ENCODE data around the gene UTP4. TPM values are rescaled to one million over a fixed set of nuclear protein-coding genes. Genes with fewer than 3 reads are reported as not detected.
A peak's percentile ranks its signal among the peaks of the same experiment; 100 is the strongest.

Gene UTP4
- total RNA-seq, 1 experiment from 2014 or later = 28.1 TPM

- Histone ChIP-seq H3K4me3 (no peak overlapping the region), H3K4me1 (replicated peaks) (no peaks in the 10 kb centered on the region), H3K27me3 (replicated peaks) (no peaks in the 10 kb centered on the region), H3K9me3 (replicated peaks) (no peaks in the 10 kb centered on the region), H3K27ac (no peak overlapping the region), H3K36me3 (peaks cover 1% of the 10 kb centered on the region)
- no peak for DNase-seq (ENCODE audit: low read depth in 1 of 2, low spot score in 2 of 2)
These were observed 77.3 kb downstream of the UTP4 start for GRCh38 chr16:69209735-69210134.

DNA sequence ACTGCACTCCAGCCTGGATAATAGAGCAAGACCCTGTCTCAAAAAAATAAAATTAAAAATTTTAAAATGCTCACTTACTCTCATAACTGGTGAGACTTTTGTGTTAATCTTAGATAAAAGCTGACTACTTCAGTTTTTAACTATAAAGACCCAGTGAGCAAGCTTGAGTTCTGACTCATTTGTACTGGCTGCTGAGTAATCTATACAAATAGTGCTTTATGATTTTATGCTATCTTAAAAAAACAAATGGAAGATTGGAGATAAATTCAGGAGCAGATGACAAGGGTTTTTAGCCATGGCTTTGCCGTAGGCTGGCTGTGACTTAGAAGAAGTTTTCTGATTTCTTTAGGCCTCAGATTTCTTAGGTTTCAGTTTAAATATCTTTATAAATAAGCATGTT lies 85.0 kb downstream of the UTP4 start:
- H3K27me3 ChIP-seq (replicated peaks) = no peaks in the 10 kb centered on the region
- no peak overlapping the region for H3K4me3 ChIP-seq
- no peak overlapping the region for H3K27ac ChIP-seq
- peaks cover 27% of the 10 kb centered on the region for H3K4me1 ChIP-seq (replicated peaks)
- H3K9me3 ChIP-seq (replicated peaks) = no peaks in the 10 kb centered on the region
- peak in 1 of 2 experiments; percentile 22 for DNase-seq (ENCODE audit: low read depth in 1 of 2, low spot score in 2 of 2)
- no peaks in the 10 kb centered on the region for H3K36me3 ChIP-seq

Other genes with a start within 250 kb of the UTP4 start
- 0.58 and 1.4 TPM in 2 replicates for gene HAS3, start 27.0 kb upstream of the UTP4 start, total RNA-seq (2014; rRNA removed; shearing (Covaris generic))
- 37.6 and 43.1 TPM in 2 replicates for gene CHTF8, start 61 bp upstream of the UTP4 start, total RNA-seq (2014; rRNA removed; shearing (Covaris generic))
- gene SNTB2, start 54.5 kb downstream of the UTP4 start, total RNA-seq (2014; rRNA removed; shearing (Covaris generic)) = 17.3 and 43.6 TPM in 2 replicates
- 27.9 and 42.3 TPM in 2 replicates for gene VPS4A, start 178.7 kb downstream of the UTP4 start, total RNA-seq (2014; rRNA removed; shearing (Covaris generic))
- gene PDF, start 197.9 kb downstream of the UTP4 start, total RNA-seq (2014; rRNA removed; shearing (Covaris generic)) = 17.8 and 33.0 TPM in 2 replicates
- 33.5 and 34.9 TPM in 2 replicates for gene COG8, start 206.9 kb downstream of the UTP4 start, total RNA-seq (2014; rRNA removed; shearing (Covaris generic))
- 26.8 and 31.0 TPM in 2 replicates for gene NIP7, start 207.1 kb downstream of the UTP4 start, total RNA-seq (2014; rRNA removed; shearing (Covaris generic))
- gene TMED6, start 219.1 kb downstream of the UTP4 start, total RNA-seq (2014; rRNA removed; shearing (Covaris generic)) = 0.21 TPM in 1 of 2 replicates, not detected in the other

Data from SJSA1 (cell line).